Stimulated activated naive B cell treated with anti-CD40 and anti-IgM and Interleukin-4, amounts not matched to agents 10 μg/mL and 1 μg/mL and 100 μg/mL, for 72 hours (primary cell): ENCODE results near the gene BPIFB1.

ENCODE experiments used
- ATAC-seq, 2 donors: fragments of 150-1000 bp; cut with Tn5 transposase; replicated peaks; 2 replicates each; pipeline ENCODE4 v1.10.0; 2021; ENCODE audit warnings: moderate library complexity in 1 of 2
- DNase-seq: peaks from one replicate; pipeline ENCODE4 v3.0.0; 2021
- H3K27ac Mint-ChIP-seq: one replicate; pipeline ENCODE4 v1.8.0; 2022; ENCODE audit warnings: mild to moderate bottlenecking, mixed read lengths
- H3K27me3 Mint-ChIP-seq, 2 donors: one replicate each; pipeline ENCODE4 v1.8.0; 2022; ENCODE audit warnings: mixed read lengths in 2 of 2
- H3K36me3 Mint-ChIP-seq, 2 donors: one replicate each; pipeline ENCODE4 v1.8.0; 2022; ENCODE audit warnings: mixed read lengths in 2 of 2, mild to moderate bottlenecking in 1 of 2
- H3K4me1 Mint-ChIP-seq, 2 donors: one replicate each; pipeline ENCODE4 v1.8.0; 2022; ENCODE audit warnings: mixed read lengths in 2 of 2, mild to moderate bottlenecking in 1 of 2
- H3K4me3 Mint-ChIP-seq, 2 donors: one replicate each; pipeline ENCODE4 v1.8.0; 2022; ENCODE audit warnings: mild to moderate bottlenecking in 2 of 2, mixed read lengths in 2 of 2, moderate library complexity in 1 of 2
- H3K9me3 Mint-ChIP-seq, 2 donors: one replicate each; pipeline ENCODE4 v1.8.0; 2022; ENCODE audit warnings: mixed read lengths in 2 of 2, mild to moderate bottlenecking in 1 of 2

The BPIFB1 gene

GRCh38 chr20:33282991-33283555, at the start of gene BPIFB1:
Gene BPIFB1, plus strand, starts transcription at chr20:33283214. Its CDS starts 2,860 bp downstream, at chr20:33286074.
- DNase-seq = no peak
- Mint-ChIP-seq H3K4me3 (no peak within 1 kb of the TSS), H3K27ac (no peak within 1 kb of the TSS), H3K4me1 (no peaks in the 10 kb centered on the region), H3K9me3 (no peaks in the 10 kb centered on the region), H3K27me3 (peaks cover 27 to 36% of the 10 kb centered on the region in 2 donors), H3K36me3 (no peaks in the 10 kb centered on the region)
- ATAC-seq = no peak

GRCh38 chr20:33234050-33234449, 49.0 kb upstream of the BPIFB1 start:
- peaks cover 27 to 45% of the 10 kb centered on the region in 2 donors for H3K27me3 Mint-ChIP-seq
- H3K27ac Mint-ChIP-seq = no peak overlapping the region
- ATAC-seq = no peak
- H3K36me3 Mint-ChIP-seq = no peaks in the 10 kb centered on the region
- no peaks in the 10 kb centered on the region for H3K4me1 Mint-ChIP-seq
- no peaks in the 10 kb centered on the region for H3K9me3 Mint-ChIP-seq
- no peak overlapping the region for H3K4me3 Mint-ChIP-seq
- DNase-seq = no peak

GRCh38 chr20:33235696-33236095, 47.3 kb upstream of the BPIFB1 start, which contains the start of gene BPIFA1:
Gene BPIFA1, plus strand, starts transcription at chr20:33235996. Its CDS starts 1,716 bp downstream, at chr20:33237712.
- H3K9me3 Mint-ChIP-seq = no peaks in the 10 kb centered on the region
- H3K4me1 Mint-ChIP-seq = no peaks in the 10 kb centered on the region
- no peak within 1 kb of the TSS for H3K27ac Mint-ChIP-seq
- H3K36me3 Mint-ChIP-seq = no peaks in the 10 kb centered on the region
- peaks cover 37 to 47% of the 10 kb centered on the region in 2 donors for H3K27me3 Mint-ChIP-seq
- ATAC-seq (no peak), DNase-seq (no peak)
- no peak within 1 kb of the TSS for H3K4me3 Mint-ChIP-seq

- Mint-ChIP-seq H3K27ac (no peak overlapping the region), H3K36me3 (no peaks in the 10 kb centered on the region), H3K27me3 (peaks cover 33 to 47% of the 10 kb centered on the region in 2 donors), H3K4me3 (no peak overlapping the region), H3K4me1 (no peaks in the 10 kb centered on the region), H3K9me3 (no peaks in the 10 kb centered on the region)
- no peak for ATAC-seq
- no peak for DNase-seq
Observed at GRCh38 chr20:33236351-33236750, 46.7 kb upstream of the BPIFB1 start.

GRCh38 chr20:33237989-33238388, 45.0 kb upstream of the BPIFB1 start:
- ATAC-seq (no peak), DNase-seq (no peak)
- no peak overlapping the region for H3K27ac Mint-ChIP-seq
- no peaks in the 10 kb centered on the region for H3K36me3 Mint-ChIP-seq
- no peaks in the 10 kb centered on the region for H3K4me1 Mint-ChIP-seq
- H3K4me3 Mint-ChIP-seq = no peak overlapping the region
- H3K27me3 Mint-ChIP-seq = peaks cover 37 to 43% of the 10 kb centered on the region in 2 donors
- H3K9me3 Mint-ChIP-seq = no peaks in the 10 kb centered on the region

GRCh38 chr20:33239418-33239817, 43.6 kb upstream of the BPIFB1 start:
- ATAC-seq (no peak), DNase-seq (no peak)
- Mint-ChIP-seq H3K9me3 (no peaks in the 10 kb centered on the region), H3K4me3 (no peak overlapping the region), H3K27me3 (peaks cover 34 to 39% of the 10 kb centered on the region in 2 donors), H3K4me1 (no peaks in the 10 kb centered on the region), H3K36me3 (no peaks in the 10 kb centered on the region), H3K27ac (no peak overlapping the region)

- no peak for DNase-seq
- H3K27ac Mint-ChIP-seq = no peak overlapping the region
- H3K36me3 Mint-ChIP-seq = no peaks in the 10 kb centered on the region
- peaks cover 33 to 41% of the 10 kb centered on the region in 2 donors for H3K27me3 Mint-ChIP-seq
- ATAC-seq = no peak
- no peak overlapping the region for H3K4me3 Mint-ChIP-seq
- no peaks in the 10 kb centered on the region for H3K4me1 Mint-ChIP-seq
- H3K9me3 Mint-ChIP-seq = no peaks in the 10 kb centered on the region
Observed at GRCh38 chr20:33239979-33240736, 42.9 kb upstream of the BPIFB1 start.

GRCh38 chr20:33240923-33241322, 42.1 kb upstream of the BPIFB1 start:
- Mint-ChIP-seq H3K9me3 (no peaks in the 10 kb centered on the region), H3K27ac (no peak overlapping the region), H3K4me1 (no peaks in the 10 kb centered on the region), H3K27me3 (peaks cover 33 to 41% of the 10 kb centered on the region in 2 donors), H3K36me3 (no peaks in the 10 kb centered on the region), H3K4me3 (no peak overlapping the region)
- ATAC-seq (no peak), DNase-seq (no peak)

- no peaks in the 10 kb centered on the region for H3K9me3 Mint-ChIP-seq
- H3K36me3 Mint-ChIP-seq = no peaks in the 10 kb centered on the region
- ATAC-seq (no peak), DNase-seq (no peak)
- H3K27ac Mint-ChIP-seq = no peak overlapping the region
- H3K27me3 Mint-ChIP-seq = peaks cover 25 to 30% of the 10 kb centered on the region in 2 donors
- no peak overlapping the region for H3K4me3 Mint-ChIP-seq
- no peaks in the 10 kb centered on the region for H3K4me1 Mint-ChIP-seq
Observed at GRCh38 chr20:33242319-33243100, 40.5 kb upstream of the BPIFB1 start.

GRCh38 chr20:33246077-33246476, 36.9 kb upstream of the BPIFB1 start:
- H3K4me1 Mint-ChIP-seq = no peaks in the 10 kb centered on the region
- no peak for DNase-seq
- no peak for ATAC-seq
- peaks cover 15 to 17% of the 10 kb centered on the region in 2 donors for H3K27me3 Mint-ChIP-seq
- no peaks in the 10 kb centered on the region for H3K9me3 Mint-ChIP-seq
- no peak overlapping the region for H3K4me3 Mint-ChIP-seq
- no peaks in the 10 kb centered on the region for H3K36me3 Mint-ChIP-seq
- H3K27ac Mint-ChIP-seq = no peak overlapping the region

- Mint-ChIP-seq H3K36me3 (no peaks in the 10 kb centered on the region), H3K4me3 (no peak overlapping the region), H3K9me3 (no peaks in the 10 kb centered on the region), H3K4me1 (no peaks in the 10 kb centered on the region), H3K27me3 (peaks cover 9 to 12% of the 10 kb centered on the region in 2 donors), H3K27ac (no peak overlapping the region)
- ATAC-seq (no peak), DNase-seq (no peak)
Observed at GRCh38 chr20:33249456-33249855, 33.6 kb upstream of the BPIFB1 start.

- H3K27ac Mint-ChIP-seq = no peak overlapping the region
- no peak for DNase-seq
- H3K9me3 Mint-ChIP-seq = no peaks in the 10 kb centered on the region
- no peaks in the 10 kb centered on the region for H3K36me3 Mint-ChIP-seq
- no peaks in the 10 kb centered on the region for H3K4me1 Mint-ChIP-seq
- peaks cover 7 to 10% of the 10 kb centered on the region in 2 donors for H3K27me3 Mint-ChIP-seq
- no peak overlapping the region for H3K4me3 Mint-ChIP-seq
- ATAC-seq = no peak
Observed at GRCh38 chr20:33250666-33251065, 32.3 kb upstream of the BPIFB1 start.

GRCh38 chr20:33251496-33251895, 31.5 kb upstream of the BPIFB1 start:
- DNase-seq (no peak), ATAC-seq (no peak)
- Mint-ChIP-seq H3K9me3 (no peaks in the 10 kb centered on the region), H3K4me3 (no peak overlapping the region), H3K4me1 (no peaks in the 10 kb centered on the region), H3K36me3 (no peaks in the 10 kb centered on the region), H3K27ac (no peak overlapping the region), H3K27me3 (peaks cover 8 to 14% of the 10 kb centered on the region in 2 donors)

GRCh38 chr20:33252460-33252859, 30.6 kb upstream of the BPIFB1 start:
- Mint-ChIP-seq H3K4me3 (no peak overlapping the region), H3K4me1 (no peaks in the 10 kb centered on the region), H3K9me3 (no peaks in the 10 kb centered on the region), H3K36me3 (no peaks in the 10 kb centered on the region), H3K27me3 (peaks cover 16 to 19% of the 10 kb centered on the region in 2 donors), H3K27ac (no peak overlapping the region)
- DNase-seq = no peak
- ATAC-seq = no peak
